ENCODE data around the gene CHST5. TPM values are rescaled to one million over a fixed set of nuclear protein-coding genes. Genes with fewer than 3 reads are reported as not detected.
A peak's percentile ranks its signal among the peaks of the same experiment; 100 is the strongest.
"Not testable (repeated sequence)": the region's sequence is repeated elsewhere in the genome, so short reads cannot be mapped to it uniquely, and the experiment has no call there.

The CHST5 gene
- total and polyA plus RNA-seq, 4 donors = 0.97 to 1.5 TPM; not detected in 2

GRCh38 chr16:75527825-75528299, 8.0 kb downstream of the CHST5 start:
- Histone ChIP-seq H3K9me3 (ENCODE audit: control insufficient read depth, low read length) (no peaks in the 10 kb centered on the region), H3K4me1 (ENCODE audit: control insufficient read depth in 1 of 2, insufficient read depth in 2 of 2, low read length in 2 of 2) (no peaks in the 10 kb centered on the region), H3K27ac (ENCODE audit: low read depth in 1 of 2, low read length in 2 of 2) (no peak overlapping the region), H3K27me3 (ENCODE audit: control insufficient read depth in 1 of 2, insufficient read depth in 2 of 2, low read length in 1 of 2) (no peaks in the 10 kb centered on the region), H3K4me3 (ENCODE audit: low read length in 2 of 2) (no peak overlapping the region), H3K36me3 (ENCODE audit: control insufficient read depth in 1 of 2, insufficient read depth in 2 of 2, low read length in 1 of 2) (no peaks in the 10 kb centered on the region)
- intact Hi-C loops (cut with DNase I) = no loop called here
- ATAC-seq (ENCODE audit: low FRiP score) = no peak
- WGBS, 2 donors = 88 to 89% methylated on average over 5 of the region's 5 CpGs
- DNase-seq = peak; percentile 1 to 17

- H3K9me3 ChIP-seq (ENCODE audit: control insufficient read depth, low read length) = no peaks in the 10 kb centered on the region
- DNase-seq (peak; percentile 4 to 20), ATAC-seq (ENCODE audit: low FRiP score) (no peak)
- H3K4me3 ChIP-seq (ENCODE audit: low read length in 2 of 2) = no peak overlapping the region
- no peaks in the 10 kb centered on the region for H3K36me3 ChIP-seq (ENCODE audit: control insufficient read depth in 1 of 2, insufficient read depth in 2 of 2, low read length in 1 of 2)
- H3K27ac ChIP-seq (ENCODE audit: low read depth in 1 of 2, low read length in 2 of 2) = no peak overlapping the region
- no peaks in the 10 kb centered on the region for H3K4me1 ChIP-seq (ENCODE audit: control insufficient read depth in 1 of 2, insufficient read depth in 2 of 2, low read length in 2 of 2)
- WGBS, 2 donors = 93% methylated on average over 5 of the region's 5 CpGs
- no peaks in the 10 kb centered on the region for H3K27me3 ChIP-seq (ENCODE audit: control insufficient read depth in 1 of 2, insufficient read depth in 2 of 2, low read length in 1 of 2)
- intact Hi-C loops (cut with DNase I) = no loop called here
These were observed 9.7 kb downstream of the CHST5 start for GRCh38 chr16:75526032-75526790.

- peak in 1 of 2 donors; percentile 14 for DNase-seq
- Histone ChIP-seq H3K4me3 (ENCODE audit: low read length in 2 of 2) (no peak overlapping the region), H3K27me3 (ENCODE audit: control insufficient read depth in 1 of 2, insufficient read depth in 2 of 2, low read length in 1 of 2) (no peaks in the 10 kb centered on the region), H3K9me3 (ENCODE audit: control insufficient read depth, low read length) (no peaks in the 10 kb centered on the region), H3K36me3 (ENCODE audit: control insufficient read depth in 1 of 2, insufficient read depth in 2 of 2, low read length in 1 of 2) (no peaks in the 10 kb centered on the region), H3K4me1 (ENCODE audit: control insufficient read depth in 1 of 2, insufficient read depth in 2 of 2, low read length in 2 of 2) (no peaks in the 10 kb centered on the region), H3K27ac (ENCODE audit: low read depth in 1 of 2, low read length in 2 of 2) (no peak overlapping the region)
- WGBS, 2 donors = 93% methylated on average over 6 of the region's 6 CpGs
- ATAC-seq (ENCODE audit: low FRiP score) = no peak
- intact Hi-C loops (cut with DNase I) = loop anchor here (5.0 kb wide), 2 partner anchors 48 to 322 kb away; partner anchors contain the start of gene GABARAPL2 (in 2 of the 2)
These were observed 16.7 kb downstream of the CHST5 start for GRCh38 chr16:75519175-75519574.

GRCh38 chr16:75516189-75516966, 19.5 kb downstream of the CHST5 start:
- H3K9me3 ChIP-seq (ENCODE audit: control insufficient read depth, low read length); H3K27me3 ChIP-seq (ENCODE audit: control insufficient read depth in 1 of 2, insufficient read depth in 2 of 2, low read length in 1 of 2); H3K36me3 ChIP-seq (ENCODE audit: control insufficient read depth in 1 of 2, insufficient read depth in 2 of 2, low read length in 1 of 2); H3K4me1 ChIP-seq (ENCODE audit: control insufficient read depth in 1 of 2, insufficient read depth in 2 of 2, low read length in 2 of 2): not testable (repeated sequence)
- intact Hi-C loops (cut with DNase I) = loop anchor here (2.0 to 5.0 kb wide), 3 partner anchors 51 to 319 kb away; partner anchors contain the start of genes GABARAPL2 (in 2 of the 2) and ADAT1 (in 1 of the 2)
- peak; percentile 56 to 81 for DNase-seq
- Histone ChIP-seq H3K27ac (ENCODE audit: low read depth in 1 of 2, low read length in 2 of 2) (peak overlapping the region; percentile 85 to 94), H3K4me3 (ENCODE audit: low read length in 2 of 2) (peak overlapping the region; percentile 46 to 87)
- peak; percentile 62 for ATAC-seq (ENCODE audit: low FRiP score)
- WGBS, 2 donors = 8 to 9% methylated on average over 33 to 42 of the region's 42 CpGs

- intact Hi-C loops (cut with DNase I) = no loop called here
- ATAC-seq (ENCODE audit: low FRiP score) (no peak), DNase-seq (peak in 1 of 2 donors; percentile 11)
- Histone ChIP-seq H3K27me3 (ENCODE audit: control insufficient read depth in 1 of 2, insufficient read depth in 2 of 2, low read length in 1 of 2) (no peaks in the 10 kb centered on the region), H3K4me1 (ENCODE audit: control insufficient read depth in 1 of 2, insufficient read depth in 2 of 2, low read length in 2 of 2) (no peaks in the 10 kb centered on the region), H3K27ac (ENCODE audit: low read depth in 1 of 2, low read length in 2 of 2) (no peak overlapping the region), H3K4me3 (ENCODE audit: low read length in 2 of 2) (no peak overlapping the region), H3K9me3 (ENCODE audit: control insufficient read depth, low read length) (no peaks in the 10 kb centered on the region), H3K36me3 (ENCODE audit: control insufficient read depth in 1 of 2, insufficient read depth in 2 of 2, low read length in 1 of 2) (no peaks in the 10 kb centered on the region)
- 97% methylated on average over 11 of the region's 11 CpGs for WGBS, 2 donors
These were observed 21.6 kb downstream of the CHST5 start for GRCh38 chr16:75514296-75514695.

- DNase-seq (no peak), ATAC-seq (ENCODE audit: low FRiP score) (peak; percentile 58)
- WGBS, 2 donors = 74 to 82% methylated on average over 7 of the region's 7 CpGs
- no peaks in the 10 kb centered on the region for H3K9me3 ChIP-seq (ENCODE audit: control insufficient read depth, low read length)
- H3K4me1 ChIP-seq (ENCODE audit: control insufficient read depth in 1 of 2, insufficient read depth in 2 of 2, low read length in 2 of 2) = no peaks in the 10 kb centered on the region
- H3K27me3 ChIP-seq (ENCODE audit: control insufficient read depth in 1 of 2, insufficient read depth in 2 of 2, low read length in 1 of 2) = no peaks in the 10 kb centered on the region
- no peak overlapping the region for H3K4me3 ChIP-seq (ENCODE audit: low read length in 2 of 2)
- no peak overlapping the region for H3K27ac ChIP-seq (ENCODE audit: low read depth in 1 of 2, low read length in 2 of 2)
- H3K36me3 ChIP-seq (ENCODE audit: control insufficient read depth in 1 of 2, insufficient read depth in 2 of 2, low read length in 1 of 2) = no peaks in the 10 kb centered on the region
- intact Hi-C loops (cut with DNase I) = no loop called here
These were observed 29.3 kb downstream of the CHST5 start for GRCh38 chr16:75506574-75506973.

- 89 to 90% methylated on average over 3 of the region's 3 CpGs for WGBS, 2 donors
- intact Hi-C loops (cut with DNase I) = no loop called here
These were observed 29.8 kb downstream of the CHST5 start for GRCh38 chr16:75506107-75506506.

GRCh38 chr16:75503801-75504200, 32.1 kb downstream of the CHST5 start:
- Histone ChIP-seq H3K9me3 (ENCODE audit: control insufficient read depth, low read length) (no peaks in the 10 kb centered on the region), H3K36me3 (ENCODE audit: control insufficient read depth in 1 of 2, insufficient read depth in 2 of 2, low read length in 1 of 2) (no peaks in the 10 kb centered on the region), H3K4me3 (ENCODE audit: low read length in 2 of 2) (no peak overlapping the region), H3K4me1 (ENCODE audit: control insufficient read depth in 1 of 2, insufficient read depth in 2 of 2, low read length in 2 of 2) (peaks cover 3 to 6% of the 10 kb centered on the region in 2 donors), H3K27ac (ENCODE audit: low read depth in 1 of 2, low read length in 2 of 2) (no peak overlapping the region), H3K27me3 (ENCODE audit: control insufficient read depth in 1 of 2, insufficient read depth in 2 of 2, low read length in 1 of 2) (no peaks in the 10 kb centered on the region)
- DNase-seq (peak in 1 of 2 donors; percentile 21), ATAC-seq (ENCODE audit: low FRiP score) (no peak)
- intact Hi-C loops (cut with DNase I) = no loop called here
- 95 to 100% methylated on average over 1 of the region's 1 CpG for WGBS, 2 donors

More at GRCh38 chr16:75506107-75506506, 29.8 kb downstream of the CHST5 start:
- ATAC-seq (ENCODE audit: low FRiP score) = no peak
- no peaks in the 10 kb centered on the region for H3K27me3 ChIP-seq (ENCODE audit: control insufficient read depth in 1 of 2, insufficient read depth in 2 of 2, low read length in 1 of 2)
- no peak overlapping the region for H3K27ac ChIP-seq (ENCODE audit: low read depth in 1 of 2, low read length in 2 of 2)
- no peak for DNase-seq
- H3K36me3 ChIP-seq (ENCODE audit: control insufficient read depth in 1 of 2, insufficient read depth in 2 of 2, low read length in 1 of 2) = no peaks in the 10 kb centered on the region
- H3K4me3 ChIP-seq (ENCODE audit: low read length in 2 of 2) = no peak overlapping the region
- peaks cover 3% of the 10 kb centered on the region in 2 donors for H3K4me1 ChIP-seq (ENCODE audit: control insufficient read depth in 1 of 2, insufficient read depth in 2 of 2, low read length in 2 of 2)
- H3K9me3 ChIP-seq (ENCODE audit: control insufficient read depth, low read length) = no peaks in the 10 kb centered on the region

All from aorta (tissue), 5 donors.